C4-2B (cell line): ENCODE measurements around the gene TLR3.

ENCODE experiments used
- H3K27ac ChIP-seq: fragments of 450-650 bp; 2 replicates; pipeline ENCODE4 v1.5.1; 2017
- CTCF ChIP-seq: fragments of 450-650 bp; conservative IDR thresholded peaks from 2 replicates; pipeline ENCODE4 v1.5.1; 2017; ENCODE audit warnings: mild to moderate bottlenecking
- ZFX ChIP-seq: fragments of 450-650 bp; IDR thresholded peaks from 2 replicates; pipeline ENCODE4 v1.6.1; 2017

TLR3 gene

GRCh38 chr4:186058253-186058979 lies 10.5 kb upstream of the TLR3 start:
- no peak overlapping the region for H3K27ac ChIP-seq
- TF ChIP-seq ZFX (no peak), CTCF (no peak)

- H3K27ac ChIP-seq, result no peak overlapping the region
- TF ChIP-seq CTCF, result no peak
- no peak for TF ChIP-seq ZFX
Observed at GRCh38 chr4:186058980-186059316, 10.0 kb upstream of the TLR3 start.

GRCh38 chr4:186061921-186062320 lies 7.0 kb upstream of the TLR3 start:
- TF ChIP-seq ZFX, result no peak
- no peak for TF ChIP-seq CTCF
- H3K27ac ChIP-seq, result no peak overlapping the region

- TF ChIP-seq CTCF (peak; percentile 74), ZFX (no peak)
- H3K27ac ChIP-seq, result no peak overlapping the region
Observed at GRCh38 chr4:186067757-186068385, 1.1 kb upstream of the TLR3 start.

- TF ChIP-seq CTCF (no peak), ZFX (no peak)
- H3K27ac ChIP-seq, result no peak overlapping the region
Observed at GRCh38 chr4:186069729-186070128, 773 bp downstream of the TLR3 start.

- TF ChIP-seq ZFX (no peak), CTCF (no peak)
- H3K27ac ChIP-seq, result no peak overlapping the region
Observed at GRCh38 chr4:186072516-186072915, 3.6 kb downstream of the TLR3 start.

- H3K27ac ChIP-seq, result no peak overlapping the region
- TF ChIP-seq ZFX, result no peak
- TF ChIP-seq CTCF, result no peak
Observed at GRCh38 chr4:186074189-186074588, 5.2 kb downstream of the TLR3 start.
